ENCODE measurements around the gene KLHL13.

GRCh38 chrX:118066867-118067515 is 49.6 kb downstream of the KLHL13 start:
- TF ChIP-seq POLR2A (IDR thresholded peaks at IDR 0.05; ENCODE audit: low read length), result no peak
- TF ChIP-seq GATA1 (IDR thresholded peaks at IDR 0.05; ENCODE audit: low read depth, low read length), result no peak

Data from erythroblast (primary cell).